ENCODE data around the gene PEX19. TPM values are rescaled to one million over a fixed set of nuclear protein-coding genes. Genes with fewer than 3 reads are reported as not detected.

Gene PEX19
- total and polyA plus RNA-seq, 10 of the 15 experiments (the other 5 are each of a cell fraction or from before 2014, with no cell fraction given), result 27.1 to 58.1 (median 39.6) TPM

GRCh38 chr1:160284782-160285344 lies at the start of gene PEX19 (continued):
- TF ChIP-seq RFX5 (IDR thresholded peaks at IDR 0.05; ENCODE audit: low read depth, low read length) (no peak), FOXK2 (IDR thresholded peaks at IDR 0.05) (peak; percentile 43; the same call in 1 of the 2 replicates), NR2C2 (IDR thresholded peaks at IDR 0.05; ENCODE audit: borderline replicate concordance, control insufficient read depth, insufficient read length, low read depth) (no peak), BCL11A (IDR thresholded peaks at IDR 0.05; ENCODE audit: low read depth, low read length) (no peak), NFYB (IDR thresholded peaks at IDR 0.05; ENCODE audit: insufficient read depth, low read depth, low read length) (peak; percentile 70; the same call in 1 of the 2 replicates), POLR2A (IDR thresholded peaks at IDR 0.05; ENCODE audit: low read depth, low read length) (peak; percentile 90), BRCA1 (IDR thresholded peaks at IDR 0.05; ENCODE audit: low read depth, low read length) (no peak), ZBED1 (IDR thresholded peaks at IDR 0.05; ENCODE audit: borderline replicate concordance) (no peak), DPF2 (IDR thresholded peaks at IDR 0.05) (0 out of 2 replicates have a peak, but pooled peaks have one; percentile 18), YY1 (IDR thresholded peaks at IDR 0.05; ENCODE audit: low read depth, low read length) (peak; percentile 99), E2F8 (IDR thresholded peaks at IDR 0.05; ENCODE audit: low read depth, partially characterized antibody) (no peak), E2F4 (IDR thresholded peaks at IDR 0.05; ENCODE audit: low read depth, low read length) (peak; percentile 98), ZSCAN29 (IDR thresholded peaks at IDR 0.05) (no peak), SIN3A (IDR thresholded peaks at IDR 0.05; ENCODE audit: low read depth, low read length) (peak; percentile 99), FOXM1 (IDR thresholded peaks at IDR 0.05; ENCODE audit: low read depth, low read length) (peak; percentile 17; the same call in 1 of the 2 replicates), NFIC (IDR thresholded peaks at IDR 0.05; ENCODE audit: low read depth, low read length) (peak; percentile 10; the same call in 1 of the 2 replicates), TAF1 (IDR thresholded peaks at IDR 0.05; ENCODE audit: borderline replicate concordance, low read depth, low read length) (peak; percentile 89), TCF12 (IDR thresholded peaks at IDR 0.05; ENCODE audit: low read depth, low read length) (no peak), SP1 (IDR thresholded peaks at IDR 0.05; ENCODE audit: low read depth, low read length) (peak; percentile 91), ETV6 (conservative IDR thresholded peaks at IDR 0.05 in 1 of 2, IDR thresholded peaks at IDR 0.05 in 1 of 2; ENCODE audit: borderline replicate concordance in 1 of 2, low read depth in 1 of 2) (no peak), RELA (IDR thresholded peaks at IDR 0.05; ENCODE audit: borderline replicate concordance, partially characterized antibody) (peak; percentile 9), SMARCA5 (IDR thresholded peaks at IDR 0.05) (no peak), NBN (IDR thresholded peaks at IDR 0.05) (peak; percentile 65; the same call in 1 of the 2 replicates), SIX5 (IDR thresholded peaks at IDR 0.05; ENCODE audit: low read depth, low read length, severe bottlenecking) (peak; percentile 5), PKNOX1 (IDR thresholded peaks at IDR 0.05) (peak; percentile 51; the same call in 1 of the 2 replicates), IRF4 (IDR thresholded peaks at IDR 0.05; ENCODE audit: low read depth, low read length) (no peak), POLR2AphosphoS2 (IDR thresholded peaks at IDR 0.05; ENCODE audit: low read depth, low read length) (peak; percentile 73), SUZ12 (IDR thresholded peaks at IDR 0.05; ENCODE audit: unreplicated experiment) (no peak), MAX (IDR thresholded peaks at IDR 0.05; ENCODE audit: low read depth, low read length) (peak; percentile 57; the same call in 1 of the 2 replicates), MTA2 (IDR thresholded peaks at IDR 0.05; ENCODE audit: low read depth) (no peak)
